ENCODE results near the gene MAPK8IP3. TPM values are rescaled to one million over a fixed set of nuclear protein-coding genes. Genes with fewer than 3 reads are reported as not detected.

The MAPK8IP3 gene
- 34.2 to 66.6 TPM (median 61.2 TPM) in 5 replicates for total RNA-seq (2022; extraction: Qiagen RNA extraction)

GRCh38 chr16:1705688-1706385, at the start of gene MAPK8IP3:
Gene MAPK8IP3 (plus strand): TSS chr16:1706195. CDS start chr16:1706340, 145 bp downstream.

DNA sequence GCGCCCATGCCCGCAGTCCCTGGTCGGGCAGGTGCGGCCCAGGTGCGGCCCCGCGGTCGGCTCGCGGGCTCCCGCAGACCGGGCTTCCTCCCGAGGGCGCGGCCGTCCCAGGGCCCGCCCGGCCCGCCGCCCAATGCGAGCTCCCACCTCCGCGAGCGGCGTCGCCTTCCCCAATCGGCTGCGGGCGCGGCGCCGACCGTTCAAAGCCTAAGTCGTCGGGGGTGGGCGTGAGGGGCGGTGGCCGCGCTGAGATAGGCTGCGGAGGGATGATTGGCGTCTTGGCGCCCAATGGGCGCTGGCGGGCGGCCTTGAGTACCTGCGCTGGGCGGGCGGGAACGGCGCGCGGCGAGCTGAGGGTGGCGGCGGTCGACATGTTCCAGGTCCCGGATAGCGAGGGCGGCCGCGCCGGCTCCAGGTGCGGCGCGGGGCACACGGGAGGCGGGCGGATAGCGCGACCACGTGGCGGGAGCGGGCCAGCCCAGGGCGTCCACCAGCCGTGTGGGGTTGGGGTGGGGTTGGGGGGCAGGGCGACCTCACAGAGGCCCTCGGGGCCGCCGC, 28.0 kb upstream of the MAPK8IP3 start, which contains the start of gene JPT2:
TSS of gene JPT2 (plus strand) at position 338 of the 558 bp plus-strand sequence. CDS start at position 372, 34 bp downstream.

GRCh38 chr16:1771188-1771863, 65.3 kb downstream of the MAPK8IP3 start, which contains the start of gene NME3:
Gene NME3 (minus strand): TSS chr16:1771543. CDS start chr16:1771534, 9 bp downstream.

GRCh38 chr16:1772362-1772907, 66.4 kb downstream of the MAPK8IP3 start, which contains the start of gene EME2:
Gene EME2 (plus strand): TSS chr16:1772810. CDS start chr16:1773228, 418 bp downstream.

DNA sequence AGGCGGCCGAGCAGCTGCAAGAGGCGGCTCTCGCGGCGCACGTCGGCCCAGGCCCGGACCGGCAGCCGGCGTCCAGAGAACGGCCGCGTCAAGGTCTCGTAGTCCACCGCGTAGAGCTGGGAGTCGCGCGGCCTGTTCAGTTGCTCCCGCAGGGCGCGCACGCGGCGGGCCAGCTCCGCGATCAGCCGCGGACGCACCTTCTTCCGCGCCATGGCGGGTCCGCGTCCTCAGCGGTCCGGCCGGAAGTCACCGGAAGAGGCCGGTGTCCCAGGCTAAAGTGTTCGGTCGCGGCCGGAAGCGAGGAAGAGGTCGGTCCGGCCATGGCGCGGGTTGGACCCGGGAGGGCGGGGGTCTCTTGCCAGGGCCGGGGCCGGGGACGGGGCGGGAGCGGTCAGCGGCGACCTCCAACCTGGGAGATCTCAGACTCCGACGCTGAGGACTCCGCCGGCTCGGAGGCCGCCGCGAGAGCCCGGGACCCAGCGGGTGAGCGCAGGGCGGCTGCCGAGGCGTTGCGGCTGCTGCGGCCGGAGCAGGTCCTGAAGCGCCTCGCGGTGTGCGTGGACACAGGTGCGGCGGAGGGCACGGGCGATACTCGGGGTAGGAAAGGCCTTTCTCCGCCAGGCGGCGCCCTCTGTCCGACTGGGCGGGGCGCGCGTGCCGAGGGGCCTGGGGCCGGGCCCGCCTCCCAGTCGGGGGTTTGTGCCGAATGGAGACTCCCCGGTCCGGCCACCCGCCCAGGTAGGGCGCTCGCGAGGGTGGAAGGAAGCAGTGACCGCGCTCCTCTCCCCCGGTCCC, 67.1 kb downstream of the MAPK8IP3 start, which contains the start of gene MRPS34:
TSS of gene MRPS34 (minus strand) at position 227 of the 795 bp plus-strand sequence. CDS start at position 212, 15 bp downstream.

DNA sequence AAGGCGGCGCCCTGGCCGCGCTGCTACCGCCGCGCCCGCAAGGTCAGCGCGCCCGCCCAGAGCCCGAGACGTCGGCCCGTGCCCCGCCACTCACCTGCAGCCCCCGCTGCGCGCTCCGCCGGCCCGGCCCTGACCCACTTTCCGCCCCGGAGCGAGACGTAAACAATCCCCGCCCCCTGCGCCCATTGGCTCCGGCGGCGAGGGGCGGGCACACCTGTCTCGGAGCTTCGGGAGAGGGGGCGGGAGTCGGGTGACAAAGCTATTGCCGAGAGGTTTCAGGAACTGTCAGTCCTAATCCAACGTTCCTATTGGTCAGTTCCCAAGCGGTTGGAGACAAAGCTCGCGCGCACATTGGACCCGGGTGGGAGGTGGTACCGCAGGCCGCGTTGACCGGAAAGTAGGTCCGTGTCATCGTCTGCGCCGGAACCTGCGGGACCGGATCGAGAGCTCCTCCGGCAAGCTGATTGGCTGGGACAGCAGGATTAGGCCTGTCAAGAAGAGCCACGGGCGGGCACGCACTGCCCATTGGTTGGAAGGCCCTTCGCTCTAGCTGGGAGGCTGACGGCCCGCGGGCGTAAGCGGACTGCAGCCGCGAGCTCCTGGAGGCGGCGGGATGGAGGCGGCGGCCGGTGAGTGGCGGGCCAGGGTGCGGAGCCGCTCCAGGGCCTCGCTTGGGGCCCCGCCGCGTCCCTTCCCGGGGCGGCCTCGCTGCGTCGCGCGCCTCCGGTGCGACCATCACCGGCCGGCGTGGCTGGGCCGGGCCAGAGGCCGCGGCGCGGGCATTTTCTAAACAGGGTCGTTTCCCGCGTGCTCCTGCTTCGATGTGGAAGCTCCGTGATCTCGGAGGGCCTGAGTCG, 76.6 kb downstream of the MAPK8IP3 start, which contains the start of the genes NUBP2 and SPSB3:
TSS of gene NUBP2 (plus strand) at position 553 of the 857 bp plus-strand sequence. CDS start at position 614, 61 bp downstream.
TSS of gene SPSB3 (minus strand) at position 164 of the 857 bp plus-strand sequence. CDS start 1,088 bp downstream, outside the sequence.

GRCh38 chr16:1793578-1794220, 87.7 kb downstream of the MAPK8IP3 start, which contains the start of gene IGFALS:
Gene IGFALS (minus strand): TSS chr16:1793705. CDS start chr16:1793652, 53 bp downstream.

Other genes starting within 250 kb of the MAPK8IP3 start
- 53.9 to 85.2 TPM (median 80.1 TPM) in 5 replicates for gene CLCN7, start 231.2 kb upstream of the MAPK8IP3 start, total RNA-seq (2022; extraction: Qiagen RNA extraction)
- gene PTX4, start 217.3 kb upstream of the MAPK8IP3 start, total RNA-seq (2022; extraction: Qiagen RNA extraction): not detected in 5 replicates
- gene TELO2, start 212.8 kb upstream of the MAPK8IP3 start, total RNA-seq (2022; extraction: Qiagen RNA extraction): 23.9 to 48.2 TPM (median 45.1 TPM) in 5 replicates
- not detected in 5 replicates for gene TMEM204, start 172.5 kb upstream of the MAPK8IP3 start, total RNA-seq (2022; extraction: Qiagen RNA extraction)
- 7.8 to 9.4 TPM (median 9.2 TPM) in 5 replicates for gene IFT140, start 94.1 kb upstream of the MAPK8IP3 start, total RNA-seq (2022; extraction: Qiagen RNA extraction)
- 11.3 to 18.8 TPM (median 17.0 TPM) in 5 replicates for gene CRAMP1, start 93.8 kb upstream of the MAPK8IP3 start, total RNA-seq (2022; extraction: Qiagen RNA extraction)
- gene JPT2, start 27.9 kb upstream of the MAPK8IP3 start, total RNA-seq (2022; extraction: Qiagen RNA extraction): 164 to 217 TPM (median 172 TPM) in 5 replicates
- gene NME3, start 65.3 kb downstream of the MAPK8IP3 start, total RNA-seq (2022; extraction: Qiagen RNA extraction): 28.9 to 70.0 TPM (median 65.7 TPM) in 5 replicates
- 5.2 to 12.2 TPM (median 10.1 TPM) in 5 replicates for gene EME2, start 66.6 kb downstream of the MAPK8IP3 start, total RNA-seq (2022; extraction: Qiagen RNA extraction)
- gene MRPS34, start 66.9 kb downstream of the MAPK8IP3 start, total RNA-seq (2022; extraction: Qiagen RNA extraction): 153 to 277 TPM (median 252 TPM) in 5 replicates
- 15.2 to 28.8 TPM (median 25.6 TPM) in 5 replicates for gene SPSB3, start 76.4 kb downstream of the MAPK8IP3 start, total RNA-seq (2022; extraction: Qiagen RNA extraction)
- gene NUBP2, start 76.8 kb downstream of the MAPK8IP3 start, total RNA-seq (2022; extraction: Qiagen RNA extraction): 57.1 to 94.6 TPM (median 90.2 TPM) in 5 replicates
- gene IGFALS, start 87.5 kb downstream of the MAPK8IP3 start, total RNA-seq (2022; extraction: Qiagen RNA extraction): 0.04 to 0.13 TPM (median 0.08 TPM) in 3 of 5 replicates, not detected in the others
- 58.3 to 76.8 TPM (median 69.0 TPM) in 5 replicates for gene HAGH, start 120.6 kb downstream of the MAPK8IP3 start, total RNA-seq (2022; extraction: Qiagen RNA extraction)
- gene FAHD1, start 121.0 kb downstream of the MAPK8IP3 start, total RNA-seq (2022; extraction: Qiagen RNA extraction): 47.7 to 53.9 TPM (median 52.3 TPM) in 5 replicates
- gene MEIOB, start 166.0 kb downstream of the MAPK8IP3 start, total RNA-seq (2022; extraction: Qiagen RNA extraction): 1.7 to 2.3 TPM (median 1.9 TPM) in 5 replicates
- gene HS3ST6, start 212.2 kb downstream of the MAPK8IP3 start, total RNA-seq (2022; extraction: Qiagen RNA extraction): 1.6 to 3.9 TPM (median 3.0 TPM) in 5 replicates
- 25.7 to 36.5 TPM (median 34.4 TPM) in 5 replicates for gene MSRB1, start 237.0 kb downstream of the MAPK8IP3 start, total RNA-seq (2022; extraction: Qiagen RNA extraction)
- gene RPL3L, start 248.5 kb downstream of the MAPK8IP3 start, total RNA-seq (2022; extraction: Qiagen RNA extraction): not detected in 5 replicates